Mesodermal cell (in vitro differentiated cells): ENCODE measurements around the gene COL27A1.

Source experiments
- H3K27ac ChIP-seq: 2 replicates; pipeline ENCODE4 v1.7.0; 2013; ENCODE audit warnings: mild to moderate bottlenecking, low read depth, low read length, moderate library complexity; ENCODE audit not compliant: severe bottlenecking
- H3K36me3 ChIP-seq: 2 replicates; pipeline ENCODE4 v1.7.1; 2013; ENCODE audit warnings: mild to moderate bottlenecking, low read length, moderate library complexity; ENCODE audit not compliant: control insufficient read depth, insufficient read depth
- H3K4me1 ChIP-seq: one replicate; pipeline ENCODE4 v1.7.1; 2013; ENCODE audit warnings: mild to moderate bottlenecking, low read length; ENCODE audit not compliant: insufficient read depth, control insufficient read depth, poor library complexity, severe bottlenecking
- H3K4me3 ChIP-seq: 2 replicates; pipeline ENCODE4 v1.7.0; 2013; ENCODE audit warnings: low read length, control low read depth, mild to moderate bottlenecking; ENCODE audit not compliant: insufficient read depth, poor library complexity, severe bottlenecking; ENCODE audit errors: extremely low read depth
- H3K9me3 ChIP-seq: 2 replicates; pipeline ENCODE4 v1.7.1; 2013; ENCODE audit warnings: mild to moderate bottlenecking, low read length, moderate library complexity; ENCODE audit not compliant: control insufficient read depth
- WGBS, 2 experiments: methylation state at CpG; one replicate each; pipeline ENCODE4 v1.1.5; 2013; ENCODE audit warnings: missing lambda C conversion rate in 2 of 2; ENCODE audit not compliant: insufficient coverage in 2 of 2; 5-methylcytosine and 5-hydroxymethylcytosine counted together

Gene COL27A1

DNA sequence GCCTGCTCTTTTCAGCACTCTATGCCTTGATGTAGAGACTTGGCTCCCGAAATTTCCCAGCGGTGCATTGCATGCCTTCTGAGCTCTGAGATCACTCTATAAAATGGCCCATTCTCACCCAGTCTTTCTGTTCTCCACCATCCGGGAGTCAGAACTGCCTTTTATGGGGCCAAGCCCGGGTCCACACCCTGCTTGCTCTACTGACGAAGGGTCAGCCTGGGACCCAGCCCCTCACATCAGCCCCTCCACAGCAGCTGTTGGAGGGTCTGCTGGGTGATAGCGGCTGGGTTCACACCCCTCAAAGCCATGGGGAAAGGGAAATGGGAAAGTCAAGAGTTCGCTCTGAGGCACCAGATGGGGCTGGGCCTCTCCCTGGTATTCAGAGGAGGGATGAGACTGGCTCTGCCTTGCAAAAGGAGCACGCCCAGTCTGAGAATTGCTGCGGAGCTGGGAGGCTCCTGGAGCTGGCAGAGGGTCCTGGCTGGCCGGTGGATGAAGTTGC lies 101.5 kb downstream of the COL27A1 start:
- peaks cover 42% of the 10 kb centered on the region for H3K36me3 ChIP-seq
- H3K4me1 ChIP-seq = no peaks in the 10 kb centered on the region
- WGBS, 2 experiments = 86 to 92% methylated on average over 7 to 9 of the region's 10 CpGs
- no peak overlapping the region for H3K4me3 ChIP-seq
- no peaks in the 10 kb centered on the region for H3K9me3 ChIP-seq
- H3K27ac ChIP-seq = no peak overlapping the region

DNA sequence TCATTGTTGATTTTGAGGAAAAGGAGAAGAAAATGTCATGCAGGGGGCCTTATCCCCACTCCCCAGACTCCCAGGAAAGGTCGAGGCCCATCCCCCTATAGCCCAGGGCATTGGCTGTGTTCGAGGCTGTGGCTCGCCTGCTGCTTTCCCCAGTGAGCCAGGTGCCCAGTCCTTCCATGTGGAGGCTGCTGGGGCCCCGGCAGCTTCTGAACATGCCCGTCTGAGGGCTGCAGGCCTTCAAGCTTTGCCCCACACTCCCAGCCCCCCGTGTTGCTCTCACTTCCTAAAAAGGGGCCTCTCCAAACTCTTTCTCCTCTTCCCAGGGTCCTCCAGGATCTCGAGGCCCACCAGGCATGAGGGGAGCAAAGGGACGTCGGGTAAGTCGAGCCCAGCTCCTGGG lies 102.9 kb downstream of the COL27A1 start:
- 94 to 95% methylated on average over 5 to 9 of the region's 10 CpGs for WGBS, 2 experiments
- no peak overlapping the region for H3K4me3 ChIP-seq
- no peak overlapping the region for H3K27ac ChIP-seq
- no peaks in the 10 kb centered on the region for H3K9me3 ChIP-seq
- H3K4me1 ChIP-seq = no peaks in the 10 kb centered on the region
- H3K36me3 ChIP-seq = peaks cover 35% of the 10 kb centered on the region

DNA sequence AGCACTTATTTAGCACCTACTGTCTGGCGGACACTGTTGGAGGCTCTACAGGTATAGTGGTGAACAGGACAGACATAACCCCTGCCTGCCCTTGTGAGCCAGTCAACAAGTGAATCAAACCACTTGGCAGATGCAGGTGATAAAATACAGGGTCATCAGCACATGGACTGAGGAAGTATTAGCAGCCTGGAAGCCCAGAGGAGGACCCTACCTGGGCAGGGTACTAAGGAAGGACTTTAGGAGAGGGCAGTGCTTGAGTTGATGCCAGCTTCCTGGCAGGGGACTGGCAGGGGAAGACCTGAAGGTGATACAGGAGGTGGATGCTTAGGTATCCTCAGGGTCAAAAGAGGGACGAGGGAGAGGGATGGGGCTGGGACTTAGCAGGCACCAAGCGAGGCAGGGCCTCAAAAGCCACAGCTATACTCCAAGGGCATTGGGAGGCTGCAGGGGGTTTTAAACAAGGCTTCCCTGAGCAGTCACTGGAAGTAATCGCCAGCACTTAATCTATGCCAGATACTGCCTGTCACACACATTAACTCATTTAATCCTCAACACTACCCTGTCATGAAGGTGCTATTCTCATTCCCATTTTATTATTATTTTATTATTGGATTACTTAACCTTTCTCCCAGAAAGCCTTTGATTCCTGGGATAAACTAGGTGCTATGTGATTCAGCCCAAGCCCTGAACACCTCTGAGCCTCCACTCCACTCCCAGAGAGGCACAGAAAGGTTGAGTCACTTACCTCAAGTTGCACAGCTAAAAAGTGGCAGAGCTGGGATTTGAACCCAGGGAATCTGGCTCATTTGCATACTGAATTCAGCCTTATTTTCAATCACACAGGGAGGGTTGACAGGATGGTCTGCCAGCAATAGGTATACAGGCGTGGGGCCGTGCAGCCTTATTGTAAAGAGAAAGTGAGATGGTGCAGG lies 103.8 kb downstream of the COL27A1 start:
- Histone ChIP-seq H3K27ac (no peak overlapping the region), H3K4me1 (no peaks in the 10 kb centered on the region), H3K9me3 (no peaks in the 10 kb centered on the region), H3K36me3 (peaks cover 34% of the 10 kb centered on the region), H3K4me3 (no peak overlapping the region)
- 94% methylated on average over 2 to 4 of the region's 6 CpGs for WGBS, 2 experiments

DNA sequence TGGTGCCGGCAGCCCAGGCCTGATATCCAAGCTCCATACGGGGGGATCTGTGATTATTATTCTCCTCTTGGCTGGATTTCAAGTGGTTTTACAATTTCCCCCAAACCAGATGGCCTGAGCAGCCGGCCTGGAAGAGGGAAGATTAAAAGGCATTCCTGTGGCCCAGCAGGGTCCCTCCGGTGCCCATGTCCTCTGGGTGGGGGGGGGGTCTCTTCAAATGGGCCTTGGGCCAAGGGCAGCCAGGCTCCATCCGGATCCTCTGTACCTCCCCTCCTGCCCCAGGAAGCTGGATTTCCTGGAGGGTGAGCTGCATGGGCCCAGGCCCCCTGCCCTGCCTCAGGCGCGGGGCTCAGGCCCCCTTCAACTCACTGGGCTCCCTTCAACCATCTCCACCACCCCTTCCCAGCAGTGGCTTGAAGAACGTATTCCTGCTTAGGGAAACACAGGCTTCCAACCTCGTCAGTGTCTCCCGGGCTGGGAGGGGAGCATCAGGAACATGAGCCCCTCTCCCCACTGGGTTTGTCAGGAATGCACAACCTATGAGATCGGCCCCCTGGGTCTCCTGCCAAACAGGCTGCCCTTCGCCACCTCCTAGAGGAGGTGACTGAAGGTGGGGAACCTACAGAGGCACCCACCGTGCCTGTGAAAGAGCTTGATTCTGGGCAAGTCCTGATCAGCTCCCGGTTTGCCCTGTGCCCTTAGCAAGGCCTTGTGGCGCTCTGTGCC lies 104.6 kb downstream of the COL27A1 start:
- Histone ChIP-seq H3K9me3 (no peaks in the 10 kb centered on the region), H3K4me3 (no peak overlapping the region), H3K27ac (no peak overlapping the region), H3K36me3 (peaks cover 34% of the 10 kb centered on the region), H3K4me1 (no peaks in the 10 kb centered on the region)
- 85 to 94% methylated on average over 9 to 10 of the region's 15 CpGs for WGBS, 2 experiments

DNA sequence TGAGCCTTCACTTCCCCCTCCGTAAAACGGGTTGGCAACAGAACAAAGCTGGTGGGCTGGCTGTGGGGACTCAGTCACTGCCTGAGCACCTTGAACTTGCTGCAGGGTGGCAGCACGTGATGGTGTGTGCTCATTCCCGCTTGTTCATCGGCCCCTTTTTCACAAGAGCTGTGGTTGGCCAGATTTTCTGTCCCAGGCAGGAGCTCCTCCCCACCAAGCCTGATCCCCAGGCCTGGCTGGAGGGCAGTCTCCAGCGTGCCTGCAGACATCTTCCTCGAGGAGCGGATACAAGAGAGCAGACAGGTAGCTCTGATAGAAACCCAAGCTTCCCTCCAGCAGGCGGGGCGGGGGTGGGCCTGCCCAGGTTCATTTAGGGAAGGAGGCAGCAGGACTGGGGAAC lies 105.7 kb downstream of the COL27A1 start:
- H3K4me1 ChIP-seq = no peaks in the 10 kb centered on the region
- no peak overlapping the region for H3K27ac ChIP-seq
- no peaks in the 10 kb centered on the region for H3K9me3 ChIP-seq
- 80 to 83% methylated on average over 8 to 9 of the region's 10 CpGs for WGBS, 2 experiments
- H3K36me3 ChIP-seq = peaks cover 43% of the 10 kb centered on the region
- H3K4me3 ChIP-seq = no peak overlapping the region

DNA sequence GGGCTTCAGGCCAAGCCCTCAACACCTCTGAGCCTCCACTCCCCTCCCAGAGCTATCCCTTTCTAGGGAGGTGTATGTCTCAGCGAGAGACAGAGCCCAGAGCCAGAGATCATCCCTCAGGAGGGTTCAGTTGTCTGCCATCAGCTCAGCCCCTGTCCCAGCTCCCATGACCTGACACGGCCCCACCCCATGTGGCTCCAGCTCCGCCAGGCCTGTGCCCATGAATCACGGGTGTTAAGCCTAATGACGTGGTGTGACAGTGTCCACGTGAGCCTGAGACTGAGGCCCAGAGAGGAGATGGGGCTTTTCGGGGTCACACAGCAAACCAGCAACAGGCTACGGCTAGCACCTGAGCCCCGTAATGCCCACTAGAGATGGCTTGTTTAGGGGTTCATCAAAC lies 106.7 kb downstream of the COL27A1 start:
- Histone ChIP-seq H3K27ac (no peak overlapping the region), H3K4me1 (no peaks in the 10 kb centered on the region), H3K4me3 (no peak overlapping the region), H3K36me3 (peaks cover 42% of the 10 kb centered on the region), H3K9me3 (no peaks in the 10 kb centered on the region)
- 82 to 88% methylated on average over 9 of the region's 9 CpGs for WGBS, 2 experiments

DNA sequence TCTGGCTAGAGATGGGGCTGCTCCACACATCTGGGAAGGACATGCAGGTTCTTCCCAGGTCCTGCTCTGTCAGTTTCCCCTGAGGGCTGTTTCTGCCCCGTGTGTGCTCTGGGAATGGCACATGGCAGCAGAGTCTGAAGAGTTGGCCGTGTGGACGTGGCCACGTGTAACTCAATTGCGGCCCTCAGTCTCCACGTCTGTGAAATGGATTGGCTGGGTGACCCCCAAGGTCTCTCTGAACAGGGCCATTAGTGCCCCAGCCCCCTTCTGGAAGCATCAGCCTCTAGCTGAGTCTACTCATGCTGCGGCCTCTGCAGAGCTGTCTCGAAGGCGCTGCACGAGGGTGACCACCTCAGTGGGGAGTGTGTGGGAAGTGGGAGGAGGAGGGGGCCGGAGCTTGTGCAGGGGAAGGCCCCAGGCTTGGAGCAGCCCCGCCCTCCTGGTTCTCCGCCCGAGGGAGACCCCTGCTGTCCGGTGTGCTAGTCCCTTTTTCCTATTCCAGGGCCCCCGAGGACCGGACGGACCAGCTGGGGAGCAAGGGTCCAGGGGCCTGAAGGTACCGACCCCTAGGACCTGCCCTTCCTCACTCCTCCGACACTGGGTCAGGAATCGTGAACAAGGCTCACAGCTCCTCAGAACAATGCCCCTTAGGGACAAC lies 108.6 kb downstream of the COL27A1 start:
- H3K9me3 ChIP-seq = no peaks in the 10 kb centered on the region
- 67 to 71% methylated on average over 18 to 20 of the region's 21 CpGs for WGBS, 2 experiments
- H3K4me3 ChIP-seq = no peak overlapping the region
- no peaks in the 10 kb centered on the region for H3K4me1 ChIP-seq
- H3K36me3 ChIP-seq = peaks cover 47% of the 10 kb centered on the region
- H3K27ac ChIP-seq = no peak overlapping the region

DNA sequence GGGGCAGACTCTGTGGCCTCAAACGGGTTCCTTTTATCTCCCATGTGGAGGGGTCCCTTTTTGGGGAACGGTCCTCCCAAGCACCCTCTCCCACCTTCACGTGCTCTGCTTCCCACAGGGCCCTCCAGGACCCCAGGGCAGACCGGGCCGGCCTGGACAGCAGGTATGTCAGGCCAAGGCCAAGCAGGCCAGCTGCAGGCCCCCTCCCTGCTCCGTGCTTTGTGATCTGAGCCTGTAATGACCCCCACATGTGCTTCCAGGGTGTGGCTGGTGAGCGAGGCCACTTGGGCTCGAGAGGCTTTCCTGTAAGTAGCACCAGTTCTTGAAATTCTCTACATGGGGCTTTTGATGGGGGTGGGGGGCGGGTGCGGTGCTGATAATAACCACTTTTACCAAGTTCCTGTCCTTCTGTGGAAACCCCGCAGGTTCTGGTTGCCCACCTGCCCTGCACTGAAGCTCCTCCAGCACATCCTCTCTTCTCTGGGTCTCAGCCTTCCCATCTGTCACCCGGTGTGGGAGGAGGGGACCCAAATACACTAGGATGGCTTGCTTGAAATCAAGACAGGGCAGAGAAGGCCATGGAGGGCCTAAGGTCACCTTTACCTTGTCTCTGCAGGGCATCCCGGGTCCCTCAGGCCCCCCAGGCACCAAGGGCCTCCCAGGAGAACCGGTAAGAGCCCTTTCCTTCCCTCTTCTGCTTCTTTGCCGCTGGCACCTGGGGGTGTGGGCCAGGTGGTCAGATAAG lies 109.6 kb downstream of the COL27A1 start:
- Histone ChIP-seq H3K4me3 (no peak overlapping the region), H3K4me1 (no peaks in the 10 kb centered on the region), H3K36me3 (peaks cover 48% of the 10 kb centered on the region), H3K9me3 (no peaks in the 10 kb centered on the region), H3K27ac (no peak overlapping the region)
- WGBS, 2 experiments = 97% methylated on average over 10 to 12 of the region's 15 CpGs

DNA sequence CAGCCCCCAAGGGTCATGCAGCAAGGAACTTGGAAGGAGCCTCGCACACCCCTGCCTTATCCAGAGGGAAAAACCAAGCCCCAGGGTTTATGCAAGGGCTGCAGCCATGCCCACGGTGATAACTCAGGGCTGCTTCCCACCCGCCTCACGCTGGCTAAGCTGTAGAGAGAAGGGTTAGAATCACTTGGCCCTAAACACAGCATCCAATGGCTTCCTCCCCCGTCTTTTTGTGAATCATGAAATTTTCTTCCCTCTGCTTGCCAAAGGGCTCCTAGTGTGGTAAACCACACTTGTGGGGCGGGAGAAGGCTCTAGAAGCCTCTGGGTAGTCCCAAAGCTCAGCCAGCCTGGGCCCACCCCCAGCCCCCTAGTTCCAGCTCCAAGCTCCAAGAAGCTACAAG lies 111.6 kb downstream of the COL27A1 start:
- Histone ChIP-seq H3K9me3 (no peaks in the 10 kb centered on the region), H3K4me1 (no peaks in the 10 kb centered on the region), H3K27ac (no peak overlapping the region), H3K4me3 (no peak overlapping the region), H3K36me3 (peaks cover 62% of the 10 kb centered on the region)
- 91 to 92% methylated on average over 6 of the region's 6 CpGs for WGBS, 2 experiments

DNA sequence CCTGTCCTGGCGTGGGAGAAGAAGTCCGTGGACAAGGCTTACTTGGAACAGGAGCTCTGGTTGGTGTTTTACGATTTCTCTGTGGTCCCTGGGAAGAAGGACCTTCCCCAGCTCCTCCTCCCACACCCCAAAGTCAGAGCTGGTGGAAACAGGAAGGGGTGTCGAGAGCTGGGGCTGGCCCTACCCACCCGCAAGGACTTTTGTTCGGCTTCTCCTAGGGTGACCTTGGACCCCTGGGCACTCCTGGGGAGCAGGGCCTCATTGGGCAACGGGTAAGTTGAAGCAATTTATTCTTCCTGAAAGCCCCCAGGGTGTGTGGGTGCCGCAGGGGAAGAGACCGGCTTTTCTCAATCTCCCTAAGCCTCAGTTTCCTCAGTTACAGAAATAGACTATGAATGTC lies 113.7 kb downstream of the COL27A1 start:
- no peaks in the 10 kb centered on the region for H3K4me1 ChIP-seq
- peaks cover 61% of the 10 kb centered on the region for H3K36me3 ChIP-seq
- no peak overlapping the region for H3K27ac ChIP-seq
- no peaks in the 10 kb centered on the region for H3K9me3 ChIP-seq
- no peak overlapping the region for H3K4me3 ChIP-seq
- WGBS, 2 experiments = 88 to 95% methylated on average over 4 to 6 of the region's 9 CpGs
